ENCODE data around the gene NAGPA.

DNA sequence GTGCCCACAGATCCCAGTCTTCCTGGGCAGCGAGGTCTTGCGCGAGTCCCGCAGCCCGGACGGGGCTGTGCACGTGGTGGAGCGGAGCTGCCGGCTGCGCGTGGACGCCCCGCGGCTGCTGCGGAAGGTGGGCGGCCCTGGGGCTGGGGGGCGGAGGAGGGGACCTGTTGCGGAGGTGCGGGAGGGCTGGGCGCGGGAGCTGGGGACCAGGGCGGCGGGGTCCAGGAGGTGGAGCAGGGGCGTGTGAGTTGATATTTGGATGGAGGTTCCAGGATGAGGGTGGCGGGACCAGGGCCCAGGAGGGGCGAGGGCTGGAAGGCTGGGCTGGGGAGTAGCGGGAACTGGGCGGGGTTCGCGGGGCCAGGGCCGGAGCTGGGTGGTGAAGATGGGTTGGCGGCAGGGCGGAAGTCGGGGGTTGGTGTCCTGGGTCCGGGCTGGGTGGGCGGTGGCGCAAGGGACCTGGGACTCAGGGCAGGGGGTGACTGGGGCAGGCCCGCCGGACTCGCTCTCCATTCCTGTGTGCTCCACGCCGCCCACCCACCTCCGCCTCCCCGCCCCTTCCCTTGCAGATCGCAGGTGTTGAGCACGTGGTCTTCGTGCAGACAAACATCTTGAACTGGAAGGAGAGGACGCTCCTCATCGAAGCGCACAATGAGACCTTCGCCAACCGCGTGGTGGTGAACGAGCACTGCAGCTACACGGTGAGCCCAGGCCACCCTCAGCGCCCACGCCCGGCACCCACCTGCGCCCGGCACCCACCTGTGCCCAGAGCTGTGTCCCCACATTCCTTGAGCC lies 46.0 kb downstream of the NAGPA start:
- TF ChIP-seq, protein P1, sequence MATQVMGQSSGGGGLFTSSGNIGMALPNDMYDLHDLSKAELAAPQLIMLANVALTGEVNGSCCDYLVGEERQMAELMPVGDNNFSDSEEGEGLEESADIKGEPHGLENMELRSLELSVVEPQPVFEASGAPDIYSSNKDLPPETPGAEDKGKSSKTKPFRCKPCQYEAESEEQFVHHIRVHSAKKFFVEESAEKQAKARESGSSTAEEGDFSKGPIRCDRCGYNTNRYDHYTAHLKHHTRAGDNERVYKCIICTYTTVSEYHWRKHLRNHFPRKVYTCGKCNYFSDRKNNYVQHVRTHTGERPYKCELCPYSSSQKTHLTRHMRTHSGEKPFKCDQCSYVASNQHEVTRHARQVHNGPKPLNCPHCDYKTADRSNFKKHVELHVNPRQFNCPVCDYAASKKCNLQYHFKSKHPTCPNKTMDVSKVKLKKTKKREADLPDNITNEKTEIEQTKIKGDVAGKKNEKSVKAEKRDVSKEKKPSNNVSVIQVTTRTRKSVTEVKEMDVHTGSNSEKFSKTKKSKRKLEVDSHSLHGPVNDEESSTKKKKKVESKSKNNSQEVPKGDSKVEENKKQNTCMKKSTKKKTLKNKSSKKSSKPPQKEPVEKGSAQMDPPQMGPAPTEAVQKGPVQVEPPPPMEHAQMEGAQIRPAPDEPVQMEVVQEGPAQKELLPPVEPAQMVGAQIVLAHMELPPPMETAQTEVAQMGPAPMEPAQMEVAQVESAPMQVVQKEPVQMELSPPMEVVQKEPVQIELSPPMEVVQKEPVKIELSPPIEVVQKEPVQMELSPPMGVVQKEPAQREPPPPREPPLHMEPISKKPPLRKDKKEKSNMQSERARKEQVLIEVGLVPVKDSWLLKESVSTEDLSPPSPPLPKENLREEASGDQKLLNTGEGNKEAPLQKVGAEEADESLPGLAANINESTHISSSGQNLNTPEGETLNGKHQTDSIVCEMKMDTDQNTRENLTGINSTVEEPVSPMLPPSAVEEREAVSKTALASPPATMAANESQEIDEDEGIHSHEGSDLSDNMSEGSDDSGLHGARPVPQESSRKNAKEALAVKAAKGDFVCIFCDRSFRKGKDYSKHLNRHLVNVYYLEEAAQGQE (IDR thresholded peaks at IDR 0.05; ENCODE audit: insufficient read depth in 1 of 2, low read depth in 2 of 2, low read length in 2 of 2) = no peak
- TF ChIP-seq SIN3A (IDR thresholded peaks at IDR 0.05; ENCODE audit: borderline replicate concordance, insufficient read depth, low read length) (no peak), TAF1 (IDR thresholded peaks at IDR 0.05; ENCODE audit: borderline replicate concordance, insufficient read depth, low read length) (no peak), POLR2AphosphoS5 (IDR thresholded peaks at IDR 0.05; ENCODE audit: low read depth, low read length) (no peak), FOXP2 (optimal IDR thresholded peaks at IDR 0.05; ENCODE audit: borderline replicate concordance, extremely low read depth, extremely low read length, insufficient read depth) (no peak)
